GM21360 (cell line): ENCODE measurements around the gene ZGLP1.

Experiments
- ATAC-seq: cut with Tn5 transposase; IDR thresholded peaks from one replicate; pipeline ENCODE4 v1.9.1; 2021; ENCODE audit warnings: mild to moderate bottlenecking, moderate library complexity; ENCODE audit not compliant: unreplicated experiment

Gene ZGLP1

DNA sequence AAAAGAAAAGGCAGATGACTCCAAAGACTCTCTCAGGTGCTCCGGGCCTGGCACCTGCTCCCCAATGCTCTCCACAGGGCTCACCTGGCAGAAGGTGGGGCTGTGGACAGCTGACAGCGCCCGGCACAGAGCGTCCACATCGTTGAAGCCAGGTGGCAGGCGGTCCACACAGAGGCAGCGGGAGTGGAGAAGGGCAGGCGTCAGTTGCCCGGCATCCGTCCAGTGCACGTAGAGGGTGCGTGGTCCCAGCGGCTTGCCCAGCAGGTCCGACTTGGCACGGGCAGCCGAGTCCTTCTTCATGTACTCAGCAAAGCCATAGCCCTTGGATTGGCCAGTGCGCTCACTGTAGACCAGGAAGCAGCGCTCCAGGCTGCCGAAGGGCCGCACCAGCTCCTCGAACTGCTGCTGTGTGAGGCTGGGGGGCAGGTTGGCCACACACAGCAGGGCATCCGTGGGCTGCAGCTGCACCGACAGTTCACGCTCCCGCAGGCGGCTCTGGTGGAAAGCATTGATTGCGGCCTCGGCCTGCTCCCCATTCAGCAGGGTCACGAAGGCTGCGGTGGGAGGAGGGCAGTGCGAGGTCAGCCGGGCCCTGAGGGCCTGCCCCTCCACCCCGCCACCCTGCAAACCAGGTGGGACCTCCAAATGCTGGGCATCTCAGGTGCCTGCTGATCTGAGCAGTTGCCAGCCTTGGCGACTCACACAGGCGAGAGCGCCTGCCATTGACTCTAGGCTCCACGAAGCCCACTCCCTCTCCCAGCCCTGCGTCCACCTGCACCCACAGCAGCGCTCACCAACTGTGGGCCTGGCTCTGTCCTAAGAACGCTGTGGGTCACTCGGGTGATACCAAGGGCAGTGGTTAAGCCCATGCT is 19.2 kb upstream of the ZGLP1 start:
- no peak for ATAC-seq

DNA sequence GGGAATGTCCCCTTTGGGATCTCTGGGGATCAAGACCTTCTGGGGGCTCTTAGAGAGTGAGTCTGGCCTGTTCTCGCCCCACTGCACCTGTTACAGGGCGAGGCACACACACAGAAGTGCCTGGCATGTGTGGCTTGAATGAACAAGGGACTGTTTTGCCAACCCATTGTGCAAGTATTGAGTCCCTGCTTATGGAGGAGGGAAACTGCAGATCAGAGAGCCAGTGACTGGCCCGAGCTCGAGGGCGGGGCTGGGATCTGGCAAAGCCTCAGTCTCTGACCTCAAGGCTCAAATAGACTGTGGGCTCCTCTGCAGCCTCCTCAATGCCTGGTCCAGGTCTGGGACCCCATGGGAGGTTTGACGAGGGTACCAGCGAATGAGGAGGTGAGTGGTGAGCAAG is 18.2 kb upstream of the ZGLP1 start:
- no peak for ATAC-seq

DNA sequence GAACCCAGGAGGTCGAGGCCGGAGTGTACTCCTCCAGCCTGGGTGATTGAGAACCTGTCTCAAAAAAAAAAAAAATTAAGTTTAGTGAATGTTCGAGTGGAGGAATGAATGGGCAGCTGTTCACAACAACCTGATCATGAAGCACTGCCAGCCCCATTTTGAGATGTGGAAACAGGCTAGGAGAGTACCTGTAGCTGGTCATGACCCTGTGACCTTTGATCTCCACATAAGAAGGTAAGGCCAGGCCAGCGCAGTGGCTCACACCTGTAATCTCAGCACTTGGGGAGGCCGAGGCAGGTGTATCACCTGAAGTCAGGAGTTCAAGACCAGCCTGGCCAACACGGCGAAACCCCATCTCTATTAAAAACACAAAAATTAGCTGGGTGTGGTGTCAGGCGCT is 16.1 kb upstream of the ZGLP1 start:
- no peak for ATAC-seq

DNA sequence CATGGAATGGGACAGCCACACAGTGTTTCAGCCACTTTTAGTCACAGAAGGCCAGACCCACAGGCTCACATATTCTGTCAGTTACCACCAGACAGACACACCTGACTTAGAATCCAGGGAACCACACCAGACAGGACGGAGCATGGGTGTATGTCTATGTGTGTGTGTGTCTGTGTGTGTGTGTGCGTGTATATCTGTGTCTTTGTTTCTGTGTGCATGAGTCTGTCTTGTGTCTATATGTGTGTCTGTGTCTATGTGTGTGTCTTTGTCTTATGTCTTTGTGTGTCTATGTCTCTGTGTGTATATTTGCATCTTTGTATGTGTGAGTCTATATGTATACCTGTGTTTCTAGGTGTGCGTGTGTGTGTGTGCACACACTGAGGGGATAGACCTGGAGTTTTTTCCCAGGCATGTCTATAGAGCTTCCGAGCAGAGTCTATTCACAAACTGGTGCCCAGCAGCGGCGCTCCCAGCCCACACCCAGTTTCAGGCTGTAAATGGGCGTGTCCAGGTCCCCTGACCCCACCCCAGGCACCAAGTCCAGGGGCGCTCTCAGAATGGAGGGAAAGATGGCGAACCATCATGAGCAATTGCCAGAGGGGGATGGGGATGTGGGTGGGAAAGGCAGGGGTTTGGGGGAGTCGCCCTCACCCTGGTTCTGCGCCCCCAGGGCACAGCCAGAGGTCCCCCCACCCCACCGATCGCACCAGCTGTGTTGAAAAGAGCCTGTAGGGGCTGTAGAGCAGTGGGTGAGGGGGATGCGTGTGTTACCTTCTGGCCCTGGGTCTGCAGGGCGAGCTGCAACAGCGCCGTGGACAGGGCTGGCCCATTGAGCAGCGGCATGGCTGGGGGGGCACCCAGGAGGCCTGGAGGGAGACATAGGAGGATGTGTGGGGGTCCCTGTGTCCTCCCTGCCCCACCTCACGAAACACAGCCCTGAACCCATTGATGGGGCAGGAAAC is 12.5 kb upstream of the ZGLP1 start:
- ATAC-seq, result no peak

DNA sequence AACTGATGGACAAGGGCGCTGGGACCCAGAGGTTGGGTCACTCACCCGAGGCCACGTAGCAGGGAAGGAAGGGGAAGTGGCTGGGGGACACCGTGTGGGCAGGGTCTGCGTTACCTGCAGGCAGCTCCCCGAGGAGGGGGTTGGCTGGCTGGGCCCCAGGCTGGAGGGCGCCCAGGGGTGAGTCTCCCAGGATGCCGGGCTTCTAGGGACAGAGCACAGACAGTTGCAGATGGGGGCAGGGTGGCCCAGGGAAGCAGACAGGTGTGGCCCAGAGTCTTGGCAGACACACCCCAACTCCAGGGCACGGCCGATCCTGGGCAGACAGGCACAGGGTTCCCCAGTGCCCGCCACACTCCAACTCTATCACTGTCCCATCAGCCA is 11.8 kb upstream of the ZGLP1 start:
- ATAC-seq, result no peak

DNA sequence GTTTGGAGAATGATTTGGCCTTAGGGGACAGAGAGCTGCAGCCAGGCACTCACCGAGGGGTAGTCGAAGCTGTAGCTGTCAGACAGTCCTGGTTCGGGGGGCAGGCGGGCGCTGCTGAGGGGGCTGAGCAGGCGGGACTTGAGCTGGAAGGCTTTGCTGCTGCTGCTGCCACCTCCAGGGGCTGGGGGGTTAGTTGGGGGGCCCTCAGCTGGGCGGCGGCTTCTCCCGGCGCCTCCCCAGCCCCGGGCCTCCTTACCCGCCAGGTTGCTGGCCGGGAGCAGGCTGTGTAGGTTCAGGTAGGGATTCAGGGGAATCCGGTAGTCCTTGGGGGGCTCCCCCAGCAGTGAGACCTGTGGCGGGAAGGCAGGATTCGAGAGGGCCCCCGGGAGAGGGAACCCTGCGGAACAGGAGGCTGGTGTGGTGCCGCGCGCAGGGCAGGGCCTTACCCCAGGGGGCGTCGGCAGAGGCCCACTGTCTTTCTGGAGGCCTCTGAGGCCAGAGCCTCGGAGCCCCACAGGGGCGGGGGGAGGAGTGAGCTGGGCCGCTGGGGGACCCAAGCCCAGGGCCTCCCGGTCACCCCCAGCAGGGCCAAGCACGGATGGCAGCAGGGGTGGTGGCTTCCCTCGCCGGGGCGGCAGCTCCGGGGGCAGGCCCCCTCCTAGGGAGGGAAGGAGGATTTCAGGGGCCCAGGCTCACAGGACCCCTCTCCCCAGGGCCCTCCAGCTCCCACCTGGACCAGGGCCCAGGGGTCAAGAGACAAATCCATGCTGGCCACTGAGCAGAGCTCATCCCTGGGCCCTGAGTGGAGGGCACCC is 11.2 kb upstream of the ZGLP1 start:
- no peak for ATAC-seq

DNA sequence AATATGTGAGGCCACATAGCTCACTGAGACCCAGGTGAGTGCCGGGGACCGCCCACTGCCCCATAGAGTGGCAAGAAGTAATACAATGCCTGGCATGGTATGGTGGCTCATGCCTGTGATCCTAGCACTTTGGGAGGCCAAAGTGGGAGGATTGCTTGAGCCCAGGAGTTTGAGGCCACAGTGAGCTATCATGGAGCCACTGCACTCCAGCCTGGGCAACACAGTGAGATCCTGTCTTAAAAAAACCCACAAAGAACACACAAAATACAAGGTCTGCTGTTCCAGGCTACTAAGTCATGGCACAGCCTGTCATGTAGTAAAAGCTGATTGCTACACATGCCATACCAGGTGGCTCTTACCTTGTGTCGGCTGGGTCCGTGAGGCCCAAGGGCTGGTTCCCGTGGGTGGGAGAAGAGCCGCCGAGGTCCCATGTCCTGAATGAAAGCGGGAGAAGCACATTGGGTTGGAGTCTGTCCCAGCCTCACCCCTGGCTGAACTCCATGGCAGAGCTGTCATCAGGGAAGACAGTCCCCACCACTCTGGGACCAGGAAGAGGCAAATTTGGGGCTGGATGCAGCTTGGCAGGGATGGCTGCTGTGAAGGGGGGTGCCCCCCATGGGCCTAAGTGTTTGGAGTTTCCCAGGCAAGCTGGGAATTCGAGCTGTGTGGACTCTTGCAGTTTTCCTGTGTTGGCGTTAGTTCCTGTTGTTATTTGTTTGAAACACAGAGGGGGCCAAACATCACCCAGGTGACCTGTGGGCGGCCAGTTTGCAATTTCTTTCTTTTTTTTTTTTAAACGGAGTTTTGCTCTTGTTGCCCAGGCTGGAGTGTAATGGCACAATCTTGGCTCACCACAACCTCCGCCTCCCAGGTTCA is 9.4 kb upstream of the ZGLP1 start:
- ATAC-seq, result no peak

DNA sequence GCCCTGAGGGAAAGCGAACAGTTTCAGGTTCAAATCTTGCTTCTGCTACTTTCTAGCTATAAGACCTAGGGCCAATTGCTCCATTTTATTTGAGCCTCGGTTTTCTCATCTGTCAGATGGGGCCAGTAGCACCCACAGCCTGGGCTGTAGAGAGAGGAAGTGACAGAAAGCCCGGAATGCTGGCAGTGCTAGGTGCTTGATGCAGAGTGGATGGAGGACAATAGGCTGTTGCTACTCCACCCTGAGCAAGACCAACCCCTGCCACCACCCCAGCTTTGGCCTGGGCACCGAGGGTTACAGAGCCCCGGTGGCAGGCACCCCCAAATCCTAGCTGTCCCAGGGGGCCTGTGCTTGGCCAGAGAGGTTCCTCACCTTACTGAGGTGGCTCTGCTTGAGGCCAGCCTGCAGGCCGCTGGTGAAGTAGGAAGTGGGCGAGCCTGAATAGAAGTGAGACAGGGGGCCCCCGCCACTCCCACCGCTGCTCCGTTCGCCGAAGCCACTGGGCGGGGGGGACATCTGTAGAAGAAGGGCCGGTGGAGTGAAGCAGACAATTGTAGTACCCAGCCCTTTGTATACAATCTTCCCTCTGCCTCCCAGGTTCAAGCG is 8.3 kb upstream of the ZGLP1 start:
- ATAC-seq, result no peak

DNA sequence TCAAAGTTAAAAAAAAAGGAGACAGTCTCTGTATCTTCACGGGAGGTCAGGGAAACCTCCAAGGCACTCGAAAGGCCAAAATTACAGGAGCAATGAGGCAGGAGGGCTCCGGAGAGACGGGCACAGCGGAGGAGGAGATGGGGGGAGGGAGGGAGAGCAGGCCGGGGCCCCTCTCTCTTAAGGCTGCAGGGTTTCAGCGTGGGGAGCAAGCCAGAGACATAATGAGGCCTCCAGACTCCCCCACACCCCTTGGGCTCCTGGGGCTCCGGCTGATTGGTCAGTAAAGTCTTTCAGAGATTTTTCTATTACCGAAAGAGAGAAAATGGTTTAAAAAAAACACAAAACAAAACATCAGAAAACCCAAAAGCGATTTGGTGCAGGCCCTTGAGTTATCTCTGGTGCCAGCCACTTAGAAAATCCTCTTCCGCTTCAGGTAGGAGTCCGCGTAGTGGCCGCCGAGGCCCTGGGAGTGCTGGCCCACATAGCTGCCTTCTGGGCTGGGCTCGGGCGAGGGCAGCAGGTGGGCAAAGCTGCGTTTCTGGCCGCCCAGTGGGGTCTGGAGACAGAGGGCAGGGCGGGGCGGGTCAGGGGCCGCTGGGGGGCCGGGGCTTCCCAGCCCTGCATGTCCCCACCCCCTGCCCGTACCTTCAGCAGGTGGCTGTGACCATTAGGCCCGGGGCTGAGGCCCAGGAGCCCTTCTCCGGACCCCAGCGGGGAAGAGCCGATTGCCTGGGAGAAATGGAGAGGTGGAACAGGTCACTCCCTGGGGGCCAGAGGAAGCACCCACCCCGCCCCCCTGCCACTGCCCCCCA is 7.6 kb upstream of the ZGLP1 start:
- ATAC-seq, result no peak

DNA sequence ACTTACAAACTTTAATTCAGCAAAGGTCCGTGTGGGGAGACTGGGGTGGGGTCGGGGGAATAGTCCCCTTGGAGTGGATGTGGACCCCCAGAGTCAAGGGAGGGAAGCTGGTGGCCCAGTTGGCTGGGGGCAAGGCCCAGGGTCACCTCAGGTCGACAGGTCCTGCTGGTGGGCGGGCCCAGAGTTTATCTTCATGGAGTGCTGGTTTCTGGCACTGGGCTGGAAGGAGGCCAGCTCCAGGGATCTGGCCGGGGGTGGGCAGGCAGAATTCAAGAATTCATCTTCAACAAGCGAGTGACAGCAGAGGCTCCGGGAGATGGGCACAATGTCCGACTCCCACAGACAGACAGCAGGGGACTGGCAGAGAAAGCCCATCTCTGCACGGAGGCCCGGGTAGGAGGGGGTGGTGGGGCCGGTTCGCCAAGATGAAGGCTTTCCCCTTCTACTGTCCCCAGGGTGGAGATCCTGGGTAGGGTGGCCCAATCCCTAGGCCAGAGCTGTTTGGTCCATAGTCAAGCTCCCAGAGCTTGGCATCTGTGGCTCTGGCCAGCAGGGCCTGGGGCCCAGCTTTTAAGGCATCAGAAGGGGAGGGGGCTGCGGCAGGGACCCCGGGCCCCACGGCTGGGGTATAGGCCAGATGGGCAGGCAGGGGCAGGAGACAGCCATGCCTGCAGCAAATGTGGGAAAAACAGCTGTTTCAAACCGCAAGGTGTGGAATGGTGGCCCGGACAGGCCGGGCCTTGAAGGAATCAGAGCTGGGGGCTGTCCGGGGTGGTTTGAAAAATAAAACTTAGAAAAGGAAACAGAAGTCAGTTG is 6.8 kb upstream of the ZGLP1 start:
- ATAC-seq, result peak; percentile 17

DNA sequence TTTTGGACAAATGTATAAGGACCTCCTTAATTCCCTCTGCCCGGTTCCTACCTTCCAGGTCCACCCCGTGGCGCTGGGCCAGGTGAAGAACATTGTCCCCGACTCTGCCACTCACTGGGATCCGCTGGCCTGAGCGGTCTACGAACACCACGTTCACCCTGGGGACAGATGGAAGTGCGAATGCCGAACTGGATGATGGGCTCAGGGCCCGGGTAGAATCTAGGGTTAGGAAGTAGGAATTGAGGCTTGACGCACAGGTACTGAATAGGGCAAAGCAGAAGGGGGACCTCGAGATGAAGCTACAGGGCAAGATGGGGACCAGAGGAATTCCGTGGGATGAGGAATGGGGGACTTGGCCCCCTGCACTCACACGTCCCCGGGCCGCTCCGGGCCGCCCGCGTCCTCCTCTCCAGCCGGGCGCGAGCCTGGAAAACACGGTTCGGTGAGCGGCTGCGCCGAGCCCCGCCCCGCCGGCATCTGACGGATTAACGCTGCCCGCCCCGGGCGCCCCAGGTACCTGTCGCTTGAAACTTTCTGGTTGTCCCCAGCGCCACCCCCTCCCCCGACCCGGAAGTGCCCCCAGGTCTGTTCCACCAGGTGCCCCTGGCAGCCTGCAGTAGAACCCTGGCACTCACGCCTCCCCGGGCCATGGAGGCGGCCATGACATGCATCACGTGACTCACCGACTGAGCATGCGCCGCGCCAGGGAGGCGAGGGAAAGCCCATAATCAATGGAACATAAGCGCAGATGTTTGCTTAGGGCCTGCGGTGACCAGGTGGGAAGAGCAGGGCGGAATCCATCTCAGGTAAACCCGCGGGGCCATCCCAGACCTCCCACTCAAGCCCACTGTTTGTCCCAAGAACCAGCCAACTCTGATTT is 6.0 kb upstream of the ZGLP1 start, which contains the start of gene FDX2:
TSS of gene FDX2 (minus strand) at position 681 of the 880 bp plus-strand sequence. CDS start at position 662, 19 bp downstream.
- ATAC-seq, result peak; percentile 63

DNA sequence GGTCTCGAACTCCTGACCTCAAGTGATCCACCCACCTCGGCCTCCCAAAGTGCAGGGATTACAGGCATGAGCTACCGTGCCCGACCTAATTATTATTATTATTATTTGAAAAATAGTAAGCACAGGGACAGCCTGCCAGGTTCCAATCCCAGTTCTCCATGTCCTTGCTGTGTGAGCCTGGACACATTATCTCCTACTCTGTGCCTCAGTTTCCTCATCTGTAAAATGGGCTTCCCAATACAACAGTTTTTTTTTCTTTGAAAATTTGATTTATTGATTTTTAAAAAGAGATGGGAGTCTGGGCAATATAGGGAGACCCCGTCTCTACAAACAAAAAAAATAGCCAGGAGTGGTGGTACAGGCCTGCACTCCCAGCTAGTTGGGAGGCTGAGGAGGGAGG is 3.3 kb downstream of the ZGLP1 start:
- no peak for ATAC-seq

DNA sequence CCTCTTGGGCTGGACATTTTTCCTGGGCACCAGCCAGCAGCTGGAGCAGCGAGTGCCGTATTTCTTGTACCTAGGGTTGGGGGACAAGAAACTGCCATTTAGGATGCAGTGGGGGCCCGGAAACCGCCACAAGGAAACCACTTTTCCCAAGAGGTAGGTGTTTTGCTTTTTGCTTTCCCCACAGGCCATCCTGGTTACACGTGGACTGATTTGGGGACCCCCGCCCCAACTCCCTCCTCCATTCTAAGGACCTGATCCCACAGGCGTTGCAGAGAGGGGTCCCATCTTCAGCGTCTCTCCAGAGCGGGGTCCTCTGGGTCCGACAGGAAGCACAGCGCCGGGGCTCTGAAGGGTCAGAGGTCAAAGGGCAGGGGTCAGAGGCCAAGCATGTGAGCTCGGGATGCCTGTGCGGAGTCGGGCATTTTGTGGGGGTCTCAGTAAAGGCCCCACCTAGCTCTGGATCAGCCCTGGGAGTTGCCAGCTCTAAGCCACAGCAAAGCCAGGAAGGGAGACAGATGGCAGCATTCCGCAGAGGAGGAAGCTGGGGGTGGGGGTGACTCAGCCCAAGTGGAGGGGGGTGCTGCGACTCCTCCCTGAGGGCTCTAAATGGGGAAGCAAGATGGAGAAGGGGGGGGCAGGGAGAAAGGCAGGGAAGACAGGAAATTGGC is 4.3 kb downstream of the ZGLP1 start:
- no peak for ATAC-seq

DNA sequence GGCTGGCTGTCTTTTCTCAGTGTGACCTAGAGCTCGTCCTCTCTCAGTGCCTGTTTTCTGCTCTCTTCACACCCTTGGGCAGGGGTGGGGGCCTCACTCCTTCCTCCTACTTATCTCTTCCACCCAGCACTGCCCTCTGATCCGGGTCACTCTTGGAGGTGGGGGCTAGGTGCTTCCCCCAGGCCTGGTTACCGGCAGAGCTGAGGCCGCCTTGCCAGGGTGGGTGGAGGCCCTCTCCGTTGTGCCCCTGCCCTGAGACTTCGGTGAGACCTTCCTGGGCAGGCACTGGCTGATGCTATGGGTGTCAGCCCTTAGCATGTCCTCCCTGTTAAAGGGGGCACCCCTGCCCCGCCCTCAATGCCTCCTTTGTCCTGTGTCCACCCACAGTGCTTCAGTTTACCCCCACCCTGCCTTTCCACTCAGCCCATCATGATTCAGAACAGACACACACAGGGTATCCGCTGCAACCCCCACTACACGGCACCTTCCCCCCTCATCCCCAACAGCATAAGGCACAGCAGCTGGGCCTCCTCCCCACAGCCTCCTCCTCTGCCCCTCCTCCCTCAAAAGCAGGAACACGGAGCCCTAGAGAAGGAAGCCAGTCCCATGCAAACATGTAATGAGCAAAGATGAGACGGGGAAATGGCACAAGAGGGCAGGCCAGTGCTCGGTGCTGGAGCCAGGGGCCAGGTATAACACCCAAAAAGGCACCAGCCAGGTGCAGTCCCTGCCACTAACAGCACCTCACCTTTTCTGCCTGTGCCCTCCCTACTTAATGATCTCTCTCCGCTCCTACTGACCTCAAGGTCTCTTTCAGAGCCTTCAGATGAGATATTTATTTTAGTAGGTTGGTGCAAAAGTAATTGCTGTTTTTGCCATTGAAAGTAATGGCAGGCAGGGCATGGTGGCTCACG is 9.8 kb downstream of the ZGLP1 start:
- no peak for ATAC-seq

DNA sequence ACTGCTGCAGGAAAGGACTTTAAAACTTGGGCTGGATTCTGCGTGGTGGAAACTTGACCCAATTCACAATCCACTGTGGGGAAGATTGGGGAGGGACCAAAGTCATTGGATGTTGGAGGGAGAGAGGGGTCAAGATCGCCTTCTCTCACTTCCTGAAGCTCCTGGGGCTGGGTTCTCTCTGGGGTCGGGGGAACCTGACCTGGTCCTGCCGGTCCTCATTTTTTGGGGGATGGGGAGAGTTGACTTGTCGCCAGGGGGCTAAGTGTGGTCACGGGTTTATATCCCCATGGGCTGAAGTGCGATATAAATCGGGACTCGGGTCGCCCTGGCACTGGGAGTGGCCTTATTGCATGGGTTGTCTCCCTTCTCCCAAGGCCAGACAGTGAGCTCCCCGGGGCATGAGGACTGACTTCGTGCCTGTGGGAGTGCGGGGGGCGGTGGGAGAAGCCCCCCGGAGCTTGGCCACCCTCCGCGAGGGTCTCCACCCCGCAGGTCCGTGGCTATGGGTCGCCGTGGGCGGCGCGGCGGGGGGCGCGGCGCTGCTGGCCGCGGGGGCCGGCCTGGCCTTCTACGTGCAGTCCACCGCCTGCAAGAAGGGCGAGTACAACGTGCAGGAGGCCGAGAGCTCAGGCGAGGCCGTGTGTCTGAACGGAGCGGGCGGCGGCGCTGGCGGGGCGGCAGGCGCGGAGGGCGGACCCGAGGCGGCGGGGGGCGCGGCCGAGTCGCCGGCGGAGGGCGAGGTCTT is 13.6 kb downstream of the ZGLP1 start:
- no peak for ATAC-seq
